GM19452 (cell line): Measurements from ENCODE around the gene UBE2D2.
A peak's percentile ranks its signal among the peaks of the same experiment; 100 is the strongest.

Experiments
- ATAC-seq: cut with Tn5 transposase; IDR thresholded peaks from one replicate; pipeline ENCODE4 v1.9.1; 2021; ENCODE audit not compliant: unreplicated experiment

UBE2D2 gene

DNA sequence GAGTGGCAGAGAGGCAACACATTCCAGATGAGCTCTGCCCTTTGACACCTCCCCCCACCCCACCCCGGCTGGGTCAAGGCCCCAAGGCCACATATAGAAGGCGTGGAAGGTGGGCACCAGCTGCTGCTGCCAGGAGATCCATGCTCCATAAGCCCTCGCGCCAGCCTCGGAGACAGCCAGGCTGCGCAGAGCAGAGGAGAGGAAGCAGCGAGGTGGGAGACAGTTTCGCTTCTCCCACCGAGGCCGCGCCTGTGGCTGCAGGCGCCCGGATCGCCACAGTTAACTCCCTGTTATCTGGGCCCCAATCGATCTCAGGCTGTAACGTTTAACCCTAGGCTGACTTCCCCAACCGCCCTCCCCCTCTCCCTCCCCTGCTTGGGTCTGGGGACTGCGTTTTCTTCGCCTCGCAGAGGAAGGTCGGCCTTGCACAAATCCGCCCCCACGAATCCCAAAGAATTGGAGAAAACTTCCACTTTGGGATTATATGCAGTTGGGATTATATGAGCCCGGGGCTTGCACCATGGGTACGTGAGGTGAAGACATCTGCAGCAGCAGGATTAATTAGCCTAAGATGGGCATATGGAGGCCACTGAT, 85.9 kb downstream of the UBE2D2 start:
- ATAC-seq, result no peak

DNA sequence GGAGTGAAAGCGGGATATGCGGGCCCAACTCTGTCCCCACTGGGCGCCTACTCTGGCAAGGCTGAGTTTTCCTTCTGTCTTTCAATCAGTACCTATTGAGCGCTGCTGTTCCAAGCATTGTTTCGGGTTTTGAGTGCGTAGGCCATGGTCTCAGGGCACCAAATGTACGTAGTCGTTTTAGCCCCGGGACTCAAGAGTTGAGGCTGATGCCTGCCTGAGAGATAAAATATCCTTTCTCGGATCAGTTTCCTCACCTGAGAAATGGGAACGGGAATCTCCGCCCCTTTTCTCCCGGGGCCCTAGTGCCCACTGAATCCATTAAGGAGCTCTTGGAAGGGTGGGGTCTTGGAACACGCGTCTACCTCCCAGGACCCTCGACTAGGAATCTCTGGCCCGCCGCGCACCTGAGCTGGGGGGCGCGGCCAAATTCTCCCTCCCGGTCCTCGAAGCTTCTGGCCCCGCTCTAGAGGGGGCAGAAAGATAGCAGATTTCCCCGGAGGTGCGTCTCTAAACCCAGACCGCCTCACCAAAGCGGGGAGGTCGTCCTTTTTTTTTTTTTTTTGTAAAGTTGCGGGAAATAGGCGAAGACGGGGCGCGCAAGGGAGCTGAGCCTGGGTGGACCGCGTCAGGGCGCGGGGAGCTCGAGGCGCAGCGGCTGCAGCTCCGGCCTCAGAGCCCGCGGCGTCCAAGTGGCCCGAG, 86.5 kb downstream of the UBE2D2 start:
- no peak for ATAC-seq

DNA sequence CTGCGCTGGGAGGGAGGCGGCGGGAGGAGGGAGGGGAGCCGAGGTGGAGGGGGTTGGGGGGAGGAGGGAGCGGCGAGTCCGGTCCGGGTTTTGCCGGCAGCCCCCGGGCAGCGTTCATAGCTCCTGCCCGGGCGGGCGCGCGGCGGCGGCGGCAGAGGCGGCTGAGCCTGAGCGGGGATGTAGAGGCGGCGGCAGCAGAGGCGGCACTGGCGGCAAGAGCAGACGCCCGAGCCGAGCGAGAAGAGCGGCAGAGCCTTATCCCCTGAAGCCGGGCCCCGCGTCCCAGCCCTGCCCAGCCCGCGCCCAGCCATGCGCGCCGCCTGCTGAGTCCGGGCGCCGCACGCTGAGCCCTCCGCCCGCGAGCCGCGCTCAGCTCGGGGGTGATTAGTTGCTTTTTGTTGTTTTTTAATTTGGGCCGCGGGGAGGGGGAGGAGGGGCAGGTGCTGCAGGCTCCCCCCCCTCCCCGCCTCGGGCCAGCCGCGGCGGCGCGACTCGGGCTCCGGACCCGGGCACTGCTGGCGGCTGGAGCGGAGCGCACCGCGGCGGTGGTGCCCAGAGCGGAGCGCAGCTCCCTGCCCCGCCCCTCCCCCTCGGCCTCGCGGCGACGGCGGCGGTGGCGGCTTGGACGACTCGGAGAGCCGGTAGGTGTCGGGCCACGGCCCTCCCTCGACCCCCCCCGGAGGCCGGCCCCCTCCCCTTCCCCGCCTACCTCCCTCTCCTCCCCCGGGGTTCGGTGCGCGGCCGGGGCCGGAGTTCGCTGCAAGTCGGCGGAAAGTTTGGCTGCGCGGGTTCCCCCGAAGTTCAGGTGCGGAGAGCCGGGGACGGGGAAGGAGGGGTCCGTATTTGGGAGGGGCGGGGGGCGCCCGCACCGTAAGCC, 87.3 kb downstream of the UBE2D2 start, which contains the start of gene CXXC5:
CXXC5 (plus strand) TSS at position 145 of the 877 bp plus-strand sequence. CDS start 32,175 bp downstream, outside the sequence.
- ATAC-seq, result peak; percentile 24

DNA sequence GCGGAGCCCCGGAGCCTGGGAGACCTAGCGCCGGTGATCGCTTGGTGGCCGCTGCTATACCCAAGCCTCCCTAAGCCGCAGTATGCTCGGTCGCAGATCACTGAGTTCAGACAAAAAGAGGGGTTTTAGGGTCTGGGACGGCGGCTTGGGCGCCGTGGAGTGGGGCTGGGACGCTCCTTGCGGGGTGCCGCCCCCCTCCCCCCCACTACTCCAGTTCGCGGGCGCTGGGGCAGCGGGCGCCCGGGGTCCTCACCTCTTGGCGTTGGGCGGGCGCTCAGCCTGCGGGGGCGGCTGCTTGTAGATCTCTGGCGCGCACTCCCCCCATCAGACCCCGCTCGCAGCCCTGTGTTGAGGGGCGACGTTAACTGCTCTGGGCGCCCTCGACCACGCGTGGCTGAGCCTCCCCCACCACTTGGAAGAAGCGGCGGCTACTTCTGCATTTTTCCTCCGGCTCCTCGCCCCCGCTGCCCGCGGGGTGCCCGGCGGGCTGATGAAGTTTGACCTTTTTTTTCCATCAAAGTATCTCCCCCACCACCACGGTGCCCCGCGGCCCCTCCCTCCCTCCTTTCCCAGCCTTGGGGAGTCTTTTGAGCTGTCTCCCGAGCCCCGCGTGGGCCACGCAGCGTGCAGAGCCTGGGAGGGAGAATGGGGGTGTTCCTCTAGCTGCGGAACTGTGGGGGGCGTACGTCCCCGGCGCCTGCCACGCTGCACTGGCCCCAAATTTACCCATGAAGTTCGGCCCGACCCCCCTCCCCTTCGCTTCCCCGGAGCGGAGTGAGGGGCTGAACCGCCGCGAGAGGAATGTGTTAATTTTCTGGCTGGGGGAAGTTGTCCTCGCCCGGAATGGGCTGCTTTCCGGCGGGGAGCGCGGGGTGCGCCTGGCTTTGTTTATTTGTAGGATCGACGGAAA, 88.2 kb downstream of the UBE2D2 start:
- ATAC-seq, result no peak

DNA sequence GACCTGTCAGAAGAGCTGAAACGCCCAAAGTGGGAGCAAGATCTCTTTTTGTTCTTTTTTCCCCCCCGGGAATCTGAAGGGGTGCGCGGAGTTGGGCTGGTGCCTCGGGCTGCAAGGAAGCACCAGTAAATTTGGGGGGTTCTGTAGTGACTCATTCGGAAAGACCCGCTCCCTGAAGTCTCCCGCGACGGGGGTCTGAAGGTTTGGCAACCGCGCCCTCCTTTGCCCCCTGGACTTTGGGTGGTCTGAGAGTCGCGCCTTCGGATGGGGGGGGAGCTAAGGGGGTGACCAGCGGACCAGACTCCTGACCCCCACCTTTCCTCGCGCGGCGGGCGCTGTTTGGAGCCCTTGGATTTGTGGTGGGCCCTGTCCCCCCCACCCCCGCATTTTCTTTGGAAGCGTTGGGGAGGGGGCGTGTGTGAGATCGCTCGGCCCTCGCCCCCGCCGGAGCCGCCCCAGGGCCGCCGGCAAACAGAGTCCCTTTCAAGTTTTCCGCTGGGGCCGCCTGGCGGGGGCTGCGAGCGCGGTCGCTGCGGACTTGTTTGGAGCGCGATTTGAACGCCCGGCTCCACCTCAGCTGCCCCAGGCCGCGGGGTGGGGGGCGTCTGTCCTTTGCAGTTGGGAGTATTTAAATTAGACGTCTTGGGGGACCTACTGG, 89.0 kb downstream of the UBE2D2 start:
- ATAC-seq, result no peak

DNA sequence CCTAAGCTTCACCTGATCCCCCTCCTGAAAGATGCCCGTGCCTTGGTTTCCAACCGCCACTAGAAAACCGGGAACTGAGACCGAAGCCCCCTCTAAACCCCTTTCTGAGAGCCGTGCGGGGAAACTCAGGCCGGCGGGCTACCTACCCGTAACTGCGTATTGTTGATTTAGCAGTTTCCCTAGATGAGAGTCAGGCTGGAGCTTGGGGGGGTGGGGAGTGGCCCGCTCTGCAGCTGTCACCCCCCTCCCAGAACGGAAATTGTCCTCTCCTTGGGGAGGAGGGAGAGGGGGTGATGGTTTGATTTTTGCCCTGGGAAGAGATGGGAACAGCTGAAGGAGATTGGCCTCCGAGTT, 89.5 kb downstream of the UBE2D2 start:
- ATAC-seq, result no peak

DNA sequence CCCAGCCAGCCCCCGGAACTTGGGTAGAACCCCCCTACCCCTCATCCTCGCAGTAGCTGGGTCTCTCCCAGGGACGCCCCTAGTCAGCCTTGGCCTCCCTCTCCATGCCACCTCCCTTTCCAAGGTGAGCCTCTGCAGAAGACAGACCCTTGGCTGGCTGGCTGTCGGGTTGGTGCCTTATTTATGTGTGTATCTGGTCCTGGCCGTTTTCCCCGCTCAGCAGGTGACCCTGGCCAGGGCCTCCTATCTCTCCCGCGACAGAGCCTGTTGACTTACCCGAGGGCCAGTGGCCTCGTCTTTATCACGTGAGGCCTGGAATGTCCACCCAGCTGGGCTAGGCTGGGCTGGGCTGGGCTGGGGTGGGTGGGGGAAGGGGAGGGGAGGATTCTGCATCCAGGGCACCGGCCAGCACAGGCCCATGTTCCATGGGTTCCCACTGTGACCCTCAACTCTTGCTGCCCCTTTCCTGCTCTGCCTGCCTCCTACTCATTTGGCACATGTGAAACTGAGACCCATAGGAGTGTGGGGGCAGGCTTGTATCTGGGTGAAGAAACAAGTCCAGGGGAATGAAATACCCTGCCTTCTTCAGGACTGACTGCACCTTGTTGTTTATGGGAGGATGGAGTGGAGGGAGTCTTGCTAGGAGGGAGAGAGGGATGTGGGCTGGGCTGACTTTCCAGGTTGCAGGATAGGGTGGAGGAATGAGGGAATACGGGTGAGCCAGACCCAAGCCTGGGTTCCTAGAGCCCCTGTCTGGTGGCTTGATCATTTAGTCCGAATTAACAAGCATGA, 90.1 kb downstream of the UBE2D2 start:
- no peak for ATAC-seq

DNA sequence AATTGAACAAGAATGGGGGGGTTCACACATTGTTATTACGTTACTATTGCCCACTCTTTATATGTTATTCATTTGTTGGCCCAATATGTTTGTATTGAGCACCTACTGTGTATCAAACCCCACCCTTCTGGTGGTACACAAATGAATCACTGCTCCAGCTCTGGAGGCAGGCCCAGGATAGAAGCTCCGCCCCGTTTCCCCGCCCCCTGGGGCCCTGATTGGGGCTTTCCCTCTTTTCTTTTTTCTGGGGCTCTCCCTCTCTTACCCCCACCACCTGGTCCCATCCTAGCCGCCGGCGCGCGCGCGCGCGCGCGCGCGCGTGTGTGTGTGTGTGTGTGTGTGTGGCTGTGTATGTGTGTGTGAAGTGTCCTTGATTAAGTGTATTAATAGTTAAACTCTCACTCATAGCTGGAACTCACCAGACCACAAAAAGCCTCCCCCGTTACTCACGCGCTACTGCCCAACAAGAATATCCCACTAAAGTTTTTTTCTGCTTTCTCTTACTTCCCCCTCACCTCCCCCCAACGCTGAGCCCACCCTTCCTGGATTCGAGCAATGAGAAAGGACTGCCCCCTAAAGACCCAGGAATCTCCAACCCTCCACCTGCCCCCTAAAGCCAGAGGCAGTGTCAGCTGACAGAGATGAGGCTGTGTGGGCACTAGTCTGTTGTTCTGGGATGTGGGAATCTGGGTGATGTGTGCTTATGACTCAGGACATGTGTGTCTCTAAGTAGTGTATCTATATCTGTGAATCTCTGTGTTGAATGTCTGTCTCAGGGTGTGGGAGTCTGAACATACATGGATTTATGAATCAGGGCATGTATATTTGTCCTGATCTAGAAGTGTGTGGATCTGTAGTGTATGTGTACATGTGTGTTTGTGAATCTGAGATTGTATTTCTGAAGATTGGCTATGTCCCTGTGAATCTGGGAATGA, 91.0 kb downstream of the UBE2D2 start:
- ATAC-seq, result peak; percentile 39

DNA sequence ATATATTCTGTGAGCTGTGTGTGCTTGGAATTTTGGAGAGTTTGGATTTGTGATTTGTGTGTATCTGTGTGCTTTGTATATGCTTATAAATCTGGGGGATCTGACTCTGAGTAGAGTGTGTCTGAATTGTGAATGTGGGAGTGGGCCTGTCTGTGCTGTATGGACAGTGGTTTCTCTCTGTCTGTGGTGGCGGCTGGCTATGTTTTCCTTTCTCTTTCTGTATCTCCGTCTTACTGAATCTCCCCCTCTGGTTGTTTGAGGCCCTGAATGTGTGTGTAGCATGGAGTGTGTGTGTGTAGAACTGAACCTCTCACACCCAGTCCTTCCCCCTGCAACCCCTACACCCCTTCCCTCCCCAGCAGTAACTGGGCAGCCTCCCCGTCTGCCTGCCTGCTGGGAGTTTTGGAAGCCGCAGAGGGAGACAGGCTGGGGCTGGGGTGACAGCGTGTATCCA, 91.7 kb downstream of the UBE2D2 start:
- ATAC-seq, result peak; percentile 35

DNA sequence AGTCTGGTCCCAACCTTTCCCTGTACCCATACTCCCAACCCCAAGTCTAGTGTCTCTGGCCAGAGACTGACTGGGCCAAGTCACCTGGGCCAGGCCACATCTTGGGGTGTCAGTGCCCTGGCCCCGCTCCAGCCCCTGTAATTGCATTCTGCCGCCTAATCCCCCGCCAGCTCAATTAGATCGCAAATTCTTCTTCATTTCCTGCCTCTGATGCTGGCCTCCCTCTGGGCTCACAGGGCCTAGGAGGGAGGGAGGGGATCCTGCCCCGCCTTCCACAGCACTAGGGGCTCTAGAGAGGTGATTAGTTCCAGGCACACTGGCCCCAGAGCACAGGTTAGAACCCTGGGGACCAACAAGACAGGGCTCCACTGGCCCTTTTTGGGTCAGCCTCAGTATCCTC, 92.5 kb downstream of the UBE2D2 start:
- ATAC-seq, result no peak

DNA sequence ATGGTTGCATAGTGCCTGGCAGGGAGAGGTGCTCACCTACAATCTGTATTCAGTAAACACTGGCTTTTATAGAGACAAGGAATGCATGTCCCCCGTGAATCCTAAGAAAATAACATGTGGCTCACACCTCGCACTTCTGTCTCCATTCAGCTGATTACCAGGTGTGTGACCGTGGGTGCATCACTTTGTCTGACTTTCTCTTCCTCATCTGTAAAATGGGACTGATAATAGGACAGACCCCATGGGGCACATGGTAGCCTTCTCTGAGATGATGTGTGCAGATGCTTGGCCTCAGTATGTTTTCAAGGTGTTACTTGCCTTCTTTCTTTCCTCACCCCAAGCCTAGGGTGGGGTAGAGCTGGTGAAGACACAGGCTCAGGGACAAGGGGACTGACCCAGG, 93.3 kb downstream of the UBE2D2 start:
- ATAC-seq, result no peak

DNA sequence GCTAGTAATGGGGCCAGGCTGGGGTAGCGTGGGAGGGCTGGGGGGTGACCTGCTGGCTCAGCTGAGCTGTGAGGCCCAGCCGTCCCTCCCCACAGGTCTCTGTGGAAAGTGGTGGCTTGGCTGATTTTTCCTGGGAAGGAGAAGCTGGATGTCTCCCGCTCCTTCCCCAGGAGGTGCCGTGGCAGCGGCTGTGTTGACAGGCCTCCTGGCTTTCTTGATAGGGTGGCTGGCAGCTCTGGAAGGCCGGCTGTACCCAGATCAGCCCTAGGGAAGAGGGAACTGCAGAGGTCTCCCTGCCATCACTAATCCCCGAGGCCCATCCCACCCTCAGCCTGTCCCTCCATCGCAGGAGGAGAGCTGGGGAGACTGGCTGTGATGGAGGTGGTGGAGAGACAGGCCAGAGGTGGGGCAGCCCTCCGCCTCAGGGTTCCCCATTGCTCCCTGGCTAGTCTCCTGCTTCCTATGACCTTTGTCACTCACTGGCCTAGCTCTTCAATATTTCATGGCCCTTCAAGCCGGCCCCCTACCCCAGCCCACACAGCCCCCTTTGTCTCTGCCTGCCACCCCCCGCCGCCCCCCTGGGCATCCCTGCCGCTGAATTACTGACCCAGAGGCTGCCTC, 93.8 kb downstream of the UBE2D2 start:
- ATAC-seq, result no peak

DNA sequence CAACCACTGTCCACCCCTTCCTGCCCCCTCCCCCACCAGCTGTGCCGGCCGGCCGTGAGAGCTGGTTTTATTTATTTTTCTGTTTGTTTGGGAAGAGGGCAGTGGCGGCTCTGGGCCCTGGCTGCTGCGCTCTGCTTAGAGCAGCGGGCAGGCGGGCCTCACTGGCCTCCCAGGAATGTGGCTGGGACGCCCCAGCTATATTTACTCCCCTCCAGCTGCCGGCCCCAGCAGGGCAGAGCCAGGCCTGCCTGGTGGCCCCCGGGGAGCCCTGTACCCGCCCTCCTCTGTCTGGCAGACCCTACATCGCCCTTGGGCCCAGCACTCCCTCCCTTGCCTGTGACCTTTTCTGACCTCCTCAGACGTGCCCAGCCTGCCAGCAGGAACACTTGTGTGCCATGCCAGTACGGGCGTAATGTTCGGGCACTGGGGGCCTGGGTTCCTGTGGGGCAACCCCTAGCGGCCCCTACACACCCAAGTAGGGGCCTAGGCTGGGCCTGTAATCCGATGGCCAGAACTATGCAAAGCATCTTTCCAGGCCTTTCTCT, 94.7 kb downstream of the UBE2D2 start:
- no peak for ATAC-seq

DNA sequence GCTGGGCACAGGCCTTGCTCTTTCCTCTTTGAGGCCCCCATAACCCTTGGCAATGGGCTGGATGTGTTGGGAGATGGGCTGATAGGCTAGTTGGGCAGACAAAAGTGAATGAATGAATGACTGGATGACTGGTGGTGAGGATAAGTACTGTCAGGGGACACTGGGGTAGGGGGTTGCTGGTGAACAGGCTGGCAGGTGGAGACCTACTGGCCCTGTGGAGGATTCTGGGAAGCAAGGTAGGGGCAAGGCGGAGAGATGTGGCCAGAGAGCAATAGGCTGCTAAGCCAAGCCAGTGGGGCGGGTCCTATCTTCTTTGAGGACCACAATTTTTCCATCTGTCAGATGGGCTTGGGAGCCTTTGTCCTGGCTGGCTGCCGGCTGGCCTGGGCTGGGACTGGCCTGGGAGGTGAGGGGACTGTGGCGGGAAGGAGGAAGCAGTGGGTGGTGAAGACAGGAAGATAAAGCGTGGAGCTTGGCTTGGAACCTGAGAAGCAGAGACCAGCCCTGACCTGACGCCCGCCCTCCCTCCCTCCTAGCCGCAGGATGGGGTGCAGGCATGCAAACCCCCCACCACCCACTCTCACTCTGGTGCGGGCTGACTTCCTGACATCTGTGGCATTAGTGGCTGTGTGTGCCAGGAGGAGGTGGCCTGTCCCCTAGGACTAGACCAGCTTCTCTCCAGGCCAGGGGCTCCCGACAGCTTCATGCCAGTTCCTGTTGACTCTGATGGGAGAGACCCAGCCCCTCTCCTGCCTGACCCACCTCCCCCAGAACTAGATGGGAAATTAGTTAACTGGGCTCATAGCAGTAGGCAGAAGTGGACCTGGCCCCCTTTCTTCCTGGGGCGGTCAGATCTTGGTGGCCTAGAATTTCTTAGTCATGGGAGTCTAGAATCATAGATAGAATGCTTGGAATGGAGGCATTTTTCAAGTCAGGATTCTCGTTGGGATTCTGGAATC, 96.5 kb downstream of the UBE2D2 start:
- no peak for ATAC-seq

DNA sequence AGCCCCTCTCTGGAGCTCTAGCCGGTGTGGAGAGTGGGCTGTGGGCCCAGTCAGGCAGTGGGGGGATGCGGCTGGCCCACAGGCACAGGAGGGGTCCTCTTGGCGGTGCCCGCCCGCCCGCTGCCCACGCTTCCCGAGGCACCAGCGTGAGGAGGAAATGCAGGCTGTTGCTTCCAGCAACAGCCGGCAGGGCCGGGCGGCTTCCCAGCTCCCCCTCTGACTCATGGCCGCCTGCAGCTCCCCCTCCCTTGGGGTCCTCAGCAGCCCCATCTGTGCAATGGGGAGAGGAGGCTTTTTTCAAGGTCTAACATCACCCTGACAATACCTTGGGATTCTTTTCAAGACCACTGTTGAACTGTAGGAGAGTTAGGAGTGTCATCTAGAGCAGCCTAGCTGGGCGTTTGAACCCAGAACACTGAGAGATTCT, 97.4 kb downstream of the UBE2D2 start:
- no peak for ATAC-seq

DNA sequence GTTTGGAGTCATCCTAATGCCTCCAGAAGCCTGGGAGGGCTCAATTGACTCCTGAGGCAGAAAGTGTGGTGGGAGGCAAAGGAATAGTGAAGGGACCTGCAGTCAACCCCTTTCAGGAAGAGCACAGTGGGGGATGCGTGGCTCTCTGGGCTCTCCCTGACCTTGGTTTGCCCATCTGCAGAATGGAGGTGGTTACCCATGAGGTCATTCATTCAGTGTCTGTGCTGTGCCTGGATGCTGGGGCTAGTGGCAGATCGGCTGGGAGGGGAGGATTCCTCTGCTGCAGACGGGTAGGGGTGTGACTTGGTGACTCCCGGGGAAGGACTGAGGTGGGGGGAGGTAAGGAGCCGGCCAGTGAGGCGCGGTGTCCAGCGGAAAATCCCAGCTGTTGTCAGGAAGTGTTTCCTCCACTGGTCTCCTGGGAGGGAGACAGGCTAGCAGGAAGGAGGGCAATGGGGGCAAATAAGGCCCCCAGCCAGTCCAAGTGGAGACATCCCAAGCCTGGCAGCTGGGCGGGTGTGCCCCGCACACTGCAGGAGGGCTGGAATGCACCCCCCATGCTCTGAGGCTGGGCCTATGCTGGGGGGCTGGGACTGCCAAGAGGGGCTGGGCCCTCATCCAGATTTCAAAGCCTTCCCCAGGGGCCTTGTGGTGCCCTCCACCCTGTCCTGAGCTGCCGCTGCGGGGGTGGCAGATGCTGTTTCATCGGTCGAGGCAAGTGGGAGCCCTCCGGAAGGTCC, 98.0 kb downstream of the UBE2D2 start:
- no peak for ATAC-seq
